GM12878 (cell line): Measurements from ENCODE around the gene POT1. TPM values are rescaled to one million over a fixed set of nuclear protein-coding genes. Genes with fewer than 3 reads are reported as not detected.

ENCODE experiments used
- ATAC-seq: fragments of 200-7000 bp; cut with Tn5 transposase; 3 replicates; pipeline ENCODE4 v1.9.1; 2020; ENCODE audit warnings: mild to moderate bottlenecking, moderate library complexity
- BruUV-seq: library from RNA; stranded (reverse); fragments of 400-500 nt; replicated peaks from 2 replicates; lab custom pipeline; 2021; lab: Mats Ljungman, UMichigan
- CTCF ChIA-PET: fragments of 300-600 bp; sonication (Branson Sonifier 250); formaldehyde crosslinking; extraction: SDS; loops from one replicate; lab custom pipeline; 2021; ENCODE audit warnings: inconsistent platforms; lab: Yijun Ruan, JAX
- POLR2A ChIA-PET: fragments of 350-600 bp; formaldehyde crosslinking; extraction: SDS; loops from one replicate; lab custom pipeline; 2021; ENCODE audit warnings: inconsistent platforms; lab: Charles Lee
- RAD21 ChIA-PET: fragments of 300-600 bp; sonication (Branson Sonifier 250); formaldehyde crosslinking; loops from one replicate; lab custom pipeline; 2023; ENCODE audit warnings: antibody characterized with exemption; ENCODE audit not compliant: unreplicated experiment; lab: Charles Lee
- SMC1A ChIA-PET: fragments of 300-600 bp; sonication (Branson Sonifier 250); formaldehyde crosslinking; loops from one replicate; lab custom pipeline; 2023; ENCODE audit not compliant: unreplicated experiment, uncharacterized antibody; lab: Charles Lee
- DNase-seq: peaks from one replicate; pipeline ENCODE4 v3.0.0-alpha.2; 2011; ENCODE audit warnings: low read depth, low spot score
- FAIRE-seq: peaks from 3 replicates; lab custom pipeline; 2011; peaks lifted over from hg19 to GRCh38; lab: Jason Lieb, UNC
- H2AFZ ChIP-seq: 2 replicates; pipeline ENCODE4 v1.6.0; 2011; ENCODE audit warnings: low read depth, low read length, control low read depth; ENCODE audit not compliant: control insufficient read depth
- H3K27ac ChIP-seq: 2 replicates; pipeline ENCODE4 v1.5.1; 2011; ENCODE audit warnings: control low read depth; ENCODE audit not compliant: control insufficient read depth, insufficient read depth
- H3K27me3 ChIP-seq, 2 experiments: replicated peaks in 1 of 2; 2 replicates each; pipeline versions ENCODE4 v1.6.0 to v1.6.1; 2011; ENCODE audit warnings: low read length in 1 of 2; ENCODE audit not compliant: control insufficient read depth in 2 of 2, insufficient read depth in 2 of 2
- H3K36me3 ChIP-seq, 2 experiments: 2 replicates each; pipeline ENCODE4 v1.5.1; 2011; ENCODE audit warnings: low read length in 1 of 2; ENCODE audit not compliant: control insufficient read depth in 2 of 2, insufficient read depth in 2 of 2
- H3K4me1 ChIP-seq: 2 replicates; pipeline ENCODE4 v1.6.1; 2011; ENCODE audit warnings: mild to moderate bottlenecking, low read length, moderate library complexity, mixed read lengths; ENCODE audit not compliant: control insufficient read depth, insufficient read depth
- H3K4me2 ChIP-seq: 2 replicates; pipeline ENCODE4 v1.6.0; 2011; ENCODE audit warnings: control low read depth; ENCODE audit not compliant: control insufficient read depth, insufficient read depth
- H3K4me3 ChIP-seq: fragments of 200-600 bp; sonication (generic); 2 replicates; pipeline ENCODE4 v1.5.1; 2016
- H3K79me2 ChIP-seq: 2 replicates; pipeline ENCODE4 v1.6.0; 2011; ENCODE audit warnings: low read length; ENCODE audit not compliant: control insufficient read depth, insufficient read depth
- H3K9ac ChIP-seq: 2 replicates; pipeline ENCODE4 v1.8.0; 2011; ENCODE audit warnings: low read length, control low read depth, mixed read lengths; ENCODE audit not compliant: control insufficient read depth, insufficient read depth
- H3K9me3 ChIP-seq: replicated peaks from 3 replicates; pipeline ENCODE4 v1.5.1; 2011; ENCODE audit warnings: mild to moderate bottlenecking, low read length; ENCODE audit not compliant: control insufficient read depth, insufficient read depth
- H4K20me1 ChIP-seq: 2 replicates; pipeline ENCODE4 v1.6.0; 2011; ENCODE audit not compliant: control insufficient read depth, insufficient read depth
- CBX3 ChIP-seq: fragments of 200-600 bp; sonication (generic); IDR thresholded peaks from 2 replicates; pipeline ENCODE4 v1.6.1; 2016; ENCODE audit warnings: low read depth, borderline replicate concordance
- CBX5 ChIP-seq: sonication (generic); IDR thresholded peaks from 2 replicates; pipeline ENCODE4 v1.6.1; 2016; ENCODE audit warnings: low read depth, moderate library complexity, mild to moderate bottlenecking, inconsistent platforms
- CHD4 ChIP-seq: fragments of 200-600 bp; sonication (generic); IDR thresholded peaks from 2 replicates; pipeline ENCODE4 v1.6.1; 2016; ENCODE audit warnings: mild to moderate bottlenecking
- CREM ChIP-seq: IDR thresholded peaks from 2 replicates; pipeline ENCODE4 v1.6.1; 2014; ENCODE audit warnings: antibody characterized with exemption, low read depth
- KLF5 ChIP-seq: fragments of 450-650 bp; IDR thresholded peaks from 2 replicates; pipeline ENCODE4 v1.6.1; 2014; ENCODE audit warnings: mild to moderate bottlenecking; ENCODE audit not compliant: partially characterized antibody
- NFYB ChIP-seq: IDR thresholded peaks from 2 replicates; pipeline ENCODE4 v1.6.1; 2011; ENCODE audit warnings: low read depth, mild to moderate bottlenecking, low read length, improper control_type of control experiment, moderate library complexity; ENCODE audit not compliant: insufficient read depth
- PAX5 ChIP-seq: IDR thresholded peaks from 2 replicates; pipeline ENCODE4 v1.6.1; 2011; ENCODE audit warnings: low read depth, low read length, borderline replicate concordance
- WGBS: methylation state at CpG from one replicate; pipeline ENCODE4 v1.1.6; 2016; ENCODE audit warnings: low lambda C conversion rate; ENCODE audit not compliant: insufficient replicate concordance, insufficient coverage; ENCODE audit errors: missing lambda C conversion rate; 5-methylcytosine and 5-hydroxymethylcytosine counted together
- in situ Hi-C: fragments of 300-500 bp; cut with MboI; formaldehyde crosslinking; loops from 9 replicates; pipeline ENCODE4 v1.14.3; 2018; ENCODE audit warnings: mixed read lengths
- intact Hi-C: fragments of 100-400 bp; cut with micrococcal nuclease; formaldehyde crosslinking; loops from one replicate; pipeline ENCODE4 v1.14.2; 2022; ENCODE audit not compliant: unreplicated experiment
- polyA plus RNA-seq, 11 experiments: library from polyadenylated mRNA; depleted of rRNA in 4 of 11; unstranded in 6 of 11; stranded (reverse) in 5 of 11; fragments of >200 nt; fragmentation: Nextera tagmentation in 4 of 11; fragmentation: Illumina TruSeq in 1 of 11; extraction: Ambion mirVana in 4 of 11; extraction: Trizol in 1 of 11; gene quantifications; 1 replicate in 1 of 11; 2 replicates in 10 of 11; pipeline versions ENCODE4 v1.2.1 to v1.2.3, GENCODE V29; 2011 to 2016; ENCODE audit warnings: inconsistent platforms in 2 of 11, missing spikeins in 2 of 11, low read depth in 1 of 11
- total RNA-seq, 4 experiments: library from RNA; depleted of rRNA in 3 of 4; stranded (reverse); fragments of >200 nt in 3 of 4; fragmentation: Illumina TruSeq in 1 of 4; extraction: Trizol in 1 of 4; gene quantifications; 2 replicates each; pipeline versions ENCODE4 v1.2.1 to v1.2.3, GENCODE V29; 2013 to 2021
- TF ChIP-seq, protein P1 (sequence below): IDR thresholded peaks from 2 replicates; pipeline ENCODE4 v1.6.1; 2012; ENCODE audit warnings: improper control_type of control experiment, low read depth, low read length; ENCODE audit not compliant: insufficient replicate concordance
- TF ChIP-seq, protein P2 (sequence below): IDR thresholded peaks from 2 replicates; pipeline ENCODE4 v1.6.1; 2011; ENCODE audit warnings: low read depth, low read length, improper control_type of control experiment, borderline replicate concordance

Gene POT1
- total and polyA plus RNA-seq, 10 of the 15 experiments (the other 5 are each of a cell fraction or from before 2014, with no cell fraction given), result 16.3 to 87.0 (median 33.9) TPM

DNA sequence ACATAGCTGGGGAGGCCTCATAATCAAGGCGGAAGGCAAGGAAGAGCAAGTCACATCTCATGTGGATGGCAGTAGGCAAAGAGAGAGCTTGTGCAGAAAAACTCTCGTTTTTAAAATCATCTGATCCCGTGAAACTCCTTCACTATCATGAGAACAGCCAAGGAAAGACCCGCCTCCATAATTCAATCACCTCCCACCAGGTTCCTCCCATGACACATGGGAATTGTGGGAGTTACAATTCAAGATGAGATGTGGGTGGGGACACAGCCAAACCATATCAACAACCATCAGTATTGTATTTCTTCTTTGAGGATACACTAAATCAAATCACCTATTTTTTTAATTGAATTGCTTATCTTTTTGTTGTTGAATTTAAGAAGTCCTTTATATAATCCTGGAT, 16.7 kb downstream of the POT1 start (continued):
- TF ChIP-seq, protein P1, sequence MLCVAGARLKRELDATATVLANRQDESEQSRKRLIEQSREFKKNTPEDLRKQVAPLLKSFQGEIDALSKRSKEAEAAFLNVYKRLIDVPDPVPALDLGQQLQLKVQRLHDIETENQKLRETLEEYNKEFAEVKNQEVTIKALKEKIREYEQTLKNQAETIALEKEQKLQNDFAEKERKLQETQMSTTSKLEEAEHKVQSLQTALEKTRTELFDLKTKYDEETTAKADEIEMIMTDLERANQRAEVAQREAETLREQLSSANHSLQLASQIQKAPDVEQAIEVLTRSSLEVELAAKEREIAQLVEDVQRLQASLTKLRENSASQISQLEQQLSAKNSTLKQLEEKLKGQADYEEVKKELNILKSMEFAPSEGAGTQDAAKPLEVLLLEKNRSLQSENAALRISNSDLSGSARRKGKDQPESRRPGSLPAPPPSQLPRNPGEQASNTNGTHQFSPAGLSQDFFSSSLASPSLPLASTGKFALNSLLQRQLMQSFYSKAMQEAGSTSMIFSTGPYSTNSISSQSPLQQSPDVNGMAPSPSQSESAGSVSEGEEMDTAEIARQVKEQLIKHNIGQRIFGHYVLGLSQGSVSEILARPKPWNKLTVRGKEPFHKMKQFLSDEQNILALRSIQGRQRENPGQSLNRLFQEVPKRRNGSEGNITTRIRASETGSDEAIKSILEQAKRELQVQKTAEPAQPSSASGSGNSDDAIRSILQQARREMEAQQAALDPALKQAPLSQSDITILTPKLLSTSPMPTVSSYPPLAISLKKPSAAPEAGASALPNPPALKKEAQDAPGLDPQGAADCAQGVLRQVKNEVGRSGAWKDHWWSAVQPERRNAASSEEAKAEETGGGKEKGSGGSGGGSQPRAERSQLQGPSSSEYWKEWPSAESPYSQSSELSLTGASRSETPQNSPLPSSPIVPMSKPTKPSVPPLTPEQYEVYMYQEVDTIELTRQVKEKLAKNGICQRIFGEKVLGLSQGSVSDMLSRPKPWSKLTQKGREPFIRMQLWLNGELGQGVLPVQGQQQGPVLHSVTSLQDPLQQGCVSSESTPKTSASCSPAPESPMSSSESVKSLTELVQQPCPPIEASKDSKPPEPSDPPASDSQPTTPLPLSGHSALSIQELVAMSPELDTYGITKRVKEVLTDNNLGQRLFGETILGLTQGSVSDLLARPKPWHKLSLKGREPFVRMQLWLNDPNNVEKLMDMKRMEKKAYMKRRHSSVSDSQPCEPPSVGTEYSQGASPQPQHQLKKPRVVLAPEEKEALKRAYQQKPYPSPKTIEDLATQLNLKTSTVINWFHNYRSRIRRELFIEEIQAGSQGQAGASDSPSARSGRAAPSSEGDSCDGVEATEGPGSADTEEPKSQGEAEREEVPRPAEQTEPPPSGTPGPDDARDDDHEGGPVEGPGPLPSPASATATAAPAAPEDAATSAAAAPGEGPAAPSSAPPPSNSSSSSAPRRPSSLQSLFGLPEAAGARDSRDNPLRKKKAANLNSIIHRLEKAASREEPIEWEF, result no peak

DNA sequence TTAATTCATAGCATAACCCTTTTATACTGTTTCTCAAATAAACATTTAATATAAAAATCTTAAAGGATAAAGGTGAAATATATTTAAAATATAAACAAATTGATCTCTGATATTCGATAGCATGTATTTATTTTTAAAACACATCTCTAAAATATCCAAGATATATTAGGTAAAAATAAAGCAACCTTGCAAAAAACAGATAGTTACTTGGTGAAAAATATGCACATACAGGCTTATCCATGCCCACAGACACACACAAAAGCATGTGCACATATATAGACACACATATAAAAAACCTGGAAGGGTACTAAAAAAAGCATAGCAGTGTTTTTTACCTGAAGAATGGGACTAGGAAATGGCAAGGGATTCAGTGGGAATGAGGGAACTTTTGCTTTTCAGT, 19.8 kb downstream of the POT1 start:
- no peak for FAIRE-seq
- RAD21 ChIA-PET, result no interaction called here
- H3K9me3 ChIP-seq, result no peaks in the 10 kb centered on the region; the same call in 2 of the 3 replicates

More for the DNA sequence above, 19.8 kb downstream of the POT1 start:
- in situ Hi-C loops, result no loop called here
- ChIA-PET CTCF (no interaction called here), SMC1A (no interaction called here), POLR2A (no interaction called here)
- DNase-seq, result no peak
- no peak overlapping the region for H3K27ac ChIP-seq
- no peaks in the 10 kb centered on the region; the same call in 1 of the 2 replicates for H3K79me2 ChIP-seq
- no peak overlapping the region for H3K4me3 ChIP-seq
- intact Hi-C loops, result no loop called here
- no peaks in the 10 kb centered on the region for H3K36me3 ChIP-seq
- no TSS peak for BruUV-seq
- ATAC-seq, result no peak
- no peaks in the 10 kb centered on the region for H3K27me3 ChIP-seq
- no peak overlapping the region for H3K9ac ChIP-seq
- H2AFZ ChIP-seq, result no peak overlapping the region
- H3K4me1 ChIP-seq, result peaks cover 2% of the 10 kb centered on the region; the same call in 1 of the 2 replicates
- no peak for TF ChIP-seq PAX5
- no peak for TF ChIP-seq CBX5
- TF ChIP-seq KLF5, result no peak
- no peak for TF ChIP-seq CHD4
- TF ChIP-seq, protein P2, sequence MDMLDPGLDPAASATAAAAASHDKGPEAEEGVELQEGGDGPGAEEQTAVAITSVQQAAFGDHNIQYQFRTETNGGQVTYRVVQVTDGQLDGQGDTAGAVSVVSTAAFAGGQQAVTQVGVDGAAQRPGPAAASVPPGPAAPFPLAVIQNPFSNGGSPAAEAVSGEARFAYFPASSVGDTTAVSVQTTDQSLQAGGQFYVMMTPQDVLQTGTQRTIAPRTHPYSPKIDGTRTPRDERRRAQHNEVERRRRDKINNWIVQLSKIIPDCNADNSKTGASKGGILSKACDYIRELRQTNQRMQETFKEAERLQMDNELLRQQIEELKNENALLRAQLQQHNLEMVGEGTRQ, result no peak
- TF ChIP-seq CBX3, result no peak
- TF ChIP-seq CREM, result no peak
- no peak for TF ChIP-seq NFYB
- 64% methylated on average over 1 of the region's 1 CpG for WGBS
- no peak overlapping the region for H3K4me2 ChIP-seq
- H4K20me1 ChIP-seq, result no peaks in the 10 kb centered on the region
